Prostate gland (tissue), 2 donors: Measurements from ENCODE around the gene PITPNB.

Experiments used
- CTCF ChIP-seq, 4 experiments: fragments of 200-600 bp in 2 of 4; fragments of 450-650 bp in 2 of 4; sonication (generic) in 2 of 4; IDR thresholded peaks; 1 replicate in 3 of 4; 2 replicates in 1 of 4; pipeline ENCODE4 v1.5.1; 2016 to 2019; ENCODE audit warnings: antibody characterized with exemption in 4 of 4, mild to moderate bottlenecking in 2 of 4, moderate library complexity in 2 of 4
- POLR2AphosphoS5 ChIP-seq: sonication (generic); formaldehyde crosslinking; IDR thresholded peaks from one replicate; pipeline ENCODE4 v1.6.1; 2017; ENCODE audit warnings: antibody characterized with exemption

- TF ChIP-seq POLR2AphosphoS5 = no peak
- no peak for TF ChIP-seq CTCF (IDR thresholded peaks at IDR 0.05)
Observed at GRCh38 chr22:27911330-27911729, 7.7 kb downstream of the PITPNB start.
